Urothelium cell line (cell line): Measurements from ENCODE around the gene MAGEH1.

ENCODE experiments used
- DNase-seq: peaks from one replicate; pipeline ENCODE4 v3.0.0; 2011; ENCODE audit warnings: low spot score, mixed read lengths
- FAIRE-seq: peaks from 2 replicates; lab custom pipeline; 2011; peaks lifted over from hg19 to GRCh38; lab: Jason Lieb, UNC

The MAGEH1 gene

GRCh38 chrX:55489314-55490009 is 37.5 kb downstream of the MAGEH1 start, which contains the start of gene USP51:
Gene USP51, minus strand, starts transcription at chrX:55489848. Its CDS starts 909 bp downstream, at chrX:55488939.
- FAIRE-seq (no peak), DNase-seq (peak; percentile 43)

GRCh38 chrX:55490121-55490520 is 38.2 kb downstream of the MAGEH1 start:
- DNase-seq (no peak), FAIRE-seq (no peak)

- DNase-seq: no peak
- no peak for FAIRE-seq
Observed at GRCh38 chrX:55490974-55491373, 39.0 kb downstream of the MAGEH1 start.
